GM12874 (cell line): ENCODE data around the gene JMJD1C.

Source experiments
- TF ChIP-seq, protein P1 (sequence below): IDR thresholded peaks from 2 replicates; pipeline ENCODE4 v1.5.1; 2011; ENCODE audit warnings: low read depth, mild to moderate bottlenecking, control low read depth, low read length, moderate library complexity; ENCODE audit not compliant: insufficient read depth

Gene JMJD1C

GRCh38 chr10:63439607-63440006 is 26.2 kb downstream of the JMJD1C start:
- TF ChIP-seq, protein P1, sequence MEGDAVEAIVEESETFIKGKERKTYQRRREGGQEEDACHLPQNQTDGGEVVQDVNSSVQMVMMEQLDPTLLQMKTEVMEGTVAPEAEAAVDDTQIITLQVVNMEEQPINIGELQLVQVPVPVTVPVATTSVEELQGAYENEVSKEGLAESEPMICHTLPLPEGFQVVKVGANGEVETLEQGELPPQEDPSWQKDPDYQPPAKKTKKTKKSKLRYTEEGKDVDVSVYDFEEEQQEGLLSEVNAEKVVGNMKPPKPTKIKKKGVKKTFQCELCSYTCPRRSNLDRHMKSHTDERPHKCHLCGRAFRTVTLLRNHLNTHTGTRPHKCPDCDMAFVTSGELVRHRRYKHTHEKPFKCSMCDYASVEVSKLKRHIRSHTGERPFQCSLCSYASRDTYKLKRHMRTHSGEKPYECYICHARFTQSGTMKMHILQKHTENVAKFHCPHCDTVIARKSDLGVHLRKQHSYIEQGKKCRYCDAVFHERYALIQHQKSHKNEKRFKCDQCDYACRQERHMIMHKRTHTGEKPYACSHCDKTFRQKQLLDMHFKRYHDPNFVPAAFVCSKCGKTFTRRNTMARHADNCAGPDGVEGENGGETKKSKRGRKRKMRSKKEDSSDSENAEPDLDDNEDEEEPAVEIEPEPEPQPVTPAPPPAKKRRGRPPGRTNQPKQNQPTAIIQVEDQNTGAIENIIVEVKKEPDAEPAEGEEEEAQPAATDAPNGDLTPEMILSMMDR, result no peak

DNA sequence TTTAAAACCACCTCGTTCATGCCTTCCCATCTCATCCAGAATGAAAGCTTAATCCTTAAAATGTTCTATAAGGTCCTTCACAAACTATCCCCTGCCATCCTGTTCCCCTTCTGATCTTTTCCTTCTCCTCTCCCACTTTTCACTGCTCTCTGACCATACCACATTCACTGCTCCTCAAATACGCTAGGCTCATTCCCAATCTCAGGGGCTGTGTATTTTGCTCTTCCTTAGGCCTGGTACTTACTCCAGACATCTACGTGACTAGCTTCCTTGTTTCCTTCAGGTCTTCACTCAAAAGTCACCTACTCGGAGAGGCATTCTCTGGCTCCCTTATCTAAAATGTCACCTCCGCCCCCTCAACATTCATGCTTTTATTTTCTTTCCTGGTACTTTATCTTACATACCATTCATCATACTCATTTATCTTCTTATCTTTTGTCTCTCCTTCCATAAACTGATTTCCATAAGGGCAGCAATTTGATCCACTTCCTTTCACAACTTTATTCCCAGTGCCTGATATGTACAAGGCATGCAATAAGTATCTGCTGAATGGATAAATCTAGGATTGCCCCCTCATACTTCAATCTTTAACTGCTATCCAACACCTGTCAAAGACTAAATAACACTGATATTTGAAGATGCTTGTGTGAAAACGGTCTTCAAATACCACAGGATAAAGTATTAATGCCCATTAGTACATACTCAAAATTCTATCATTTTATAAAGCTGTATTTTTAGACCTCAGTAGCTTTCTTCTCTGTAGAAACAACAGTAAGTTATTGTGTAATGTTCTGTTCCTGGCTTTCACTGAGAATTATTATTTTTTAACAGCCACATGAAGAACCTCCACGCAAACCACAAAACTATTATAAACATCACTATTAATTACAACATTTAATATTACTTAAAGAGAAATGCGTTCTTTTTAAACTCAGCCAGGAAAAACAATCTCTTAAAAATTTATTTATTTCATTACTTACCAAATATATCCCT is 27.0 kb downstream of the JMJD1C start:
- TF ChIP-seq, protein P1, result no peak

DNA sequence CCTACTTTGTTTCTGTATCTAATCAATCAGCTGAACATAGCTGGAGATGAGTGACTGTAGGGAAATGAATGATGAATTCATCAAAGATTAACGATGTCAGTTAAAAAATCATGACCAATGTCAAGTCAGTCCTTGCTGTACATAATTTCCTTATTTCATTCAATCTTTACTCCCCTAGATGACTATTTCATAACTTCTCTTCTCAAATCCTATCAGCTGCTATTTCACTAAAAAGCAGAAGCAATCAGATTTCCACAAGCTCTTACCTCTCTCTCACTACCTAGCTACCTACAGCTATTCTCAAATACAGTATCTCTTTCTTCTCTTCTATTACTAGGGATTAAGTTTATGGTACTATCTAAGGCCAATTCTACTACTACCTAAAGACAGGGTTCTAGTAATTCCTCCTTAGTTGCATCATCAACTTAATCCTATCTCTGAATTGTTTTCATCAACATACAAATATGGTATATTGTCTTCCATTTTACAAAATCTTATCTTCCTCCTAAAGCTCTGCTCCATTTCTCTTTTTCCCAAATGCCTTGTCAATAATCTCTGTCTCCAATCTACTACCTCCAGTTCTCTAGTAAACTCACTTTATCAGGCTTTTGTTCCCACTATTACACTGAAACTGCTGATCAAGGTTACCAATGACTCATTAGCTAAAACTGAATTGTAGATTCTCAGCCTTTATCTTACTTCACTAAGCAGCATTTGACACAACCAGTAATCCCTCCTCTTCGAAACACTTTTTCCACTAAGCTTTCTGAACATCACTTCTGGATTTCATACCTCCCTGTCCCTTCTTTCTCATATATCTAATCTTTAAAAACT is 28.4 kb downstream of the JMJD1C start:
- TF ChIP-seq, protein P1, result no peak

DNA sequence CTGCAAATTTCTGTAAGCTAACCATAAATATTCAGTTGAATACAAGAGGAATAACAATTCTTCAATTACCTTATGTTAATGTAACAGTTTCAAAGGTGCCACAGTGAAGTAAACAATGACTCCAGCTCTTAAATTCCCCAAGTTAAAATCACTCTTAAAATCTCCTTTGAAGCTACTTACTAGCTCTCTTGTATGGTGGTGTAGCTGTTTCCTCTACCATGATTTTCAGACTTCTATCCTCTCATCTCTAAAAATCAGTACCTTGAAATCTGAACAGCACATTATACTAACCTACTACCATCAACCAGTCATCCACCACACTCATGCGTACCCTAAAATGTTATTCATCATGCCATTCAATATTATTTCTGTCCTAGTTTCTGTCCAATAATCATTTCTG is 29.6 kb downstream of the JMJD1C start:
- TF ChIP-seq, protein P1, result no peak

DNA sequence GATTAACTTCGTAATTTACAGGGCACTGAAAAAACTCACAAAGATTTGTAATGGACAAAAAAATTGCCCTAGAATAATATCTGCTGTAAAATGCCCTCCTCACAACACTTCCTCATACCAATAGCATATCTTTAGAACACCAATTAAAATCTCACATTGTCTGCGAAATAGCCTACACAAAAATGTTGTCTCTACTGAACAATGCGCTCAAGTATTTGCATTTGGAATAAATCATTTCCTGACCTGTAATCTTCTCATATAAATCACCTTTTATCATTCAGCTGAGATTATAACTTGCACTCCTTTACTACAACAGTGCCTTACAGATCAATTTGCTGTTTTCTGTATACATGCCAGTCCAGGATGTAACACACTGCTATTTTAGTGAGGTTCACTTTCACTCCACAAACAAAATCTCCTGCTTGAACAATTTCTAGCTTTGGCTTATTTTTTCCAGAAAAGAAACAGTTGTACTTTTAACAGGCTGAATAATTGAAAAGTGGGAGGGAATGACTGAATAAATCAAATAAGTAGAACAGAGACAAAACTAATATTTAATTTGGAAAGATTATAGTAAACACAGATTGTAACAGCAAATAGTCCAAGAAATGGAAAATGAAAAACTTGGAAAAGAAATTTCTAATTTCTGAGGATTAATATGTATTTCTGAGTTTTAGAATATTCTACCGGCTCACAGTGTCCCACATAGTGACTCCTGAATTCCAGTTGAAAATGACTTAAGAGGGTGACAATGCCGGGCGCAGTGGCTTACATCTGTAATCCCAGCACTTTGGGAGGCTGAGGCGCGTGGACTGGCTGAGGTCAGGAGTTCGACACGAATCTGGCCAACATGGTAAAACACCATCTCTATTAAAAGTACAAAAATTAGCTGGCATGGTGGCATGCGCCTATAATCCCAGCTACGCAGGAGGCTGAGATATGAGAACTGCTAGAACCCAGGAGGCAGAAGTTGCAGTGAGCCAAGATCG is 30.6 kb downstream of the JMJD1C start:
- TF ChIP-seq, protein P1, result no peak

DNA sequence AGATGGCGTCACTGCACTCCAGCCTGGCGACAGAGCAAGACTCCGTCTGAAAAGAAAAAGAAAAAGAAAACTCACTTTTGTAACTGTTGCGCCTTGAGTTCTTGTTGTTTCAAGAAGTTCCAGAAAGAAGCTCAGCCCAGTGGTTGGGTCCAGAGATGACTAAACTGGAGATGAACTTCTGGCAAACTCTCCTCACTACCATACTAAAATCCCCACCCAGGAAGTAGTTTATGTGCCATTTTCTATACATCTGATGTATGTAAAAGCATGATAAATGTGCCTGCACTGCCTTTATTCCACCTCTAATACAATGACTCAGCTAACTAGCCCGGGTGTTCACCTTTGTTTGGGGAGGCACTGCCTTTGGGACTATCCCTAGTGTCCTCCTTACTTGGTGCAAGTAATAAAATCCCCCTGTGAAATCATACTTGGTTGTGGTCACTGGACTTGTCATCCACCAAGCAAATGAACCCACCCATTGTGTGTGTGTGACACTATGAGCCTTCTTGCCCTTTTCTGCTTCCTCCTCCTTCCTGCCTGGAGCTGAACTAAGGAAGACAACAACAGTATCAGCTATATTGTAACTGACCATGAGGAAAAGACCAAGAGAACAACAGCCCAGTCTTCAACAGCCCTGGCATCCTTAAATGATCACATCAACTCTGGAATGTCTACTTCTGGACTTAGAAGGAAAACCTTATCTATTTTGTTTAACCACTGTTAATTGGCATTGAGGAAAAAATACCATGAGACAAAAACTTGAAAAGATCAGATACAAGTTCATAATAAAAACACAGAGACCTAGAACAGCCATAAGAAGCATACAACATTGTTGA is 33.6 kb downstream of the JMJD1C start:
- TF ChIP-seq, protein P1, result no peak
